HFFc6 (cell line): Measurements from ENCODE around the gene ASPHD2. TPM values are rescaled to one million over a fixed set of nuclear protein-coding genes. Genes with fewer than 3 reads are reported as not detected.

Experiments used
- DNase-seq: peaks from one replicate; pipeline ENCODE4 v3.0.0-alpha.2; 2018
- H3K27ac Mint-ChIP-seq: 2 replicates; pipeline ENCODE4 v1.8.0; 2020; ENCODE audit warnings: mild to moderate bottlenecking, mixed read lengths
- H3K27me3 Mint-ChIP-seq: 2 replicates; pipeline ENCODE4 v1.8.0; 2021; ENCODE audit warnings: mild to moderate bottlenecking, moderate library complexity, mixed read lengths; ENCODE audit not compliant: insufficient read depth
- H3K36me3 Mint-ChIP-seq: 2 replicates; pipeline ENCODE4 v1.8.0; 2021; ENCODE audit warnings: low read depth, mixed read lengths
- H3K4me1 Mint-ChIP-seq: 2 replicates; pipeline ENCODE4 v1.8.0; 2020; ENCODE audit warnings: low read depth, mixed read lengths
- H3K4me3 Mint-ChIP-seq: 2 replicates; pipeline ENCODE4 v1.8.0; 2020; ENCODE audit warnings: mild to moderate bottlenecking, moderate library complexity, mixed read lengths
- H3K9me3 Mint-ChIP-seq: 2 replicates; pipeline ENCODE4 v1.8.0; 2020; ENCODE audit warnings: mild to moderate bottlenecking, mixed read lengths
- CTCF ChIP-seq: fragments of 200-600 bp; sonication (generic); IDR thresholded peaks from 2 replicates; pipeline ENCODE4 v1.5.0; 2021; ENCODE audit warnings: antibody characterized with exemption, mild to moderate bottlenecking
- total RNA-seq, 6 experiments: library from RNA; stranded (reverse); fragmentation: NEBNext Ultra II Directional; extraction: Animal tissue kit (Norgen Biotek cat#: 25700); gene quantifications; 2 replicates in 1 of 6; 3 replicates in 5 of 6; pipeline ENCODE4 v1.2.3, GENCODE V29; 2021

Gene ASPHD2
- total RNA-seq, 6 experiments from 2014 or later = 0.85 to 2.3 (median 1.3) TPM

GRCh38 chr22:26482161-26482560 lies 53.1 kb downstream of the ASPHD2 start:
- Mint-ChIP-seq H3K36me3 (peaks cover 14% of the 10 kb centered on the region), H3K27me3 (no peaks in the 10 kb centered on the region; the same call in 1 of the 2 replicates), H3K9me3 (no peaks in the 10 kb centered on the region), H3K27ac (no peak overlapping the region), H3K4me1 (peaks cover 79% of the 10 kb centered on the region), H3K4me3 (peak overlapping the region; percentile 92)
- no peak for TF ChIP-seq CTCF
- DNase-seq = no peak

- Mint-ChIP-seq H3K4me3 (peak overlapping the region; percentile 92), H3K27me3 (no peaks in the 10 kb centered on the region; the same call in 1 of the 2 replicates), H3K36me3 (peaks cover 5% of the 10 kb centered on the region), H3K4me1 (peaks cover 70% of the 10 kb centered on the region), H3K27ac (peak overlapping the region; percentile 82), H3K9me3 (no peaks in the 10 kb centered on the region)
- no peak for TF ChIP-seq CTCF
- DNase-seq = no peak
Observed at GRCh38 chr22:26483043-26483438, 54.0 kb downstream of the ASPHD2 start.

- Mint-ChIP-seq H3K27me3 (no peaks in the 10 kb centered on the region; the same call in 1 of the 2 replicates), H3K4me1 (peaks cover 68% of the 10 kb centered on the region), H3K4me3 (peak within 1 kb of the TSS; percentile 92), H3K27ac (peak within 1 kb of the TSS; percentile 82), H3K9me3 (no peaks in the 10 kb centered on the region), H3K36me3 (0 out of 2 replicates have a peak, but pooled peaks cover 4% of the 10 kb centered on the region)
- peak; percentile 81 for DNase-seq
- no peak for TF ChIP-seq CTCF
Observed at GRCh38 chr22:26483439-26484359, 54.6 kb downstream of the ASPHD2 start, which contains the start of the genes HPS4 and SRRD. HPS4 (minus strand) TSS chr22:26483783; CDS start chr22:26481762, 2,021 bp downstream. SRRD (plus strand) TSS chr22:26483877; CDS start chr22:26483891, 14 bp downstream.

GRCh38 chr22:26484360-26484706 lies 55.3 kb downstream of the ASPHD2 start:
- H3K36me3 Mint-ChIP-seq = 0 out of 2 replicates have a peak, but pooled peaks cover 4% of the 10 kb centered on the region
- no peaks in the 10 kb centered on the region for H3K9me3 Mint-ChIP-seq
- peak overlapping the region; percentile 82 for H3K27ac Mint-ChIP-seq
- no peak for TF ChIP-seq CTCF
- peak overlapping the region; percentile 92 for H3K4me3 Mint-ChIP-seq
- peaks cover 62% of the 10 kb centered on the region for H3K4me1 Mint-ChIP-seq
- DNase-seq = no peak
- H3K27me3 Mint-ChIP-seq = no peaks in the 10 kb centered on the region; the same call in 1 of the 2 replicates

GRCh38 chr22:26485013-26485412 lies 56.0 kb downstream of the ASPHD2 start:
- Mint-ChIP-seq H3K36me3 (0 out of 2 replicates have a peak, but pooled peaks cover 4% of the 10 kb centered on the region), H3K27me3 (no peaks in the 10 kb centered on the region; the same call in 1 of the 2 replicates), H3K9me3 (no peaks in the 10 kb centered on the region), H3K27ac (peak overlapping the region; percentile 61), H3K4me3 (peak overlapping the region; percentile 92), H3K4me1 (peaks cover 55% of the 10 kb centered on the region)
- DNase-seq = no peak
- TF ChIP-seq CTCF = no peak
